Activated B cell treated with CpG ODN at 0.5 μM for 24 hours (primary cell): Measurements from ENCODE around the gene BCAS3. TPM values are rescaled to one million over a fixed set of nuclear protein-coding genes. Genes with fewer than 3 reads are reported as not detected.

Source experiments
- ATAC-seq: fragments of 200-7000 bp; cut with Tn5 transposase; one replicate; pipeline ENCODE4 v1.10.0; 2021; ENCODE audit warnings: low read depth, mild to moderate bottlenecking, moderate library complexity
- CTCF ChIA-PET: fragments of 350-600 bp; sonication (Branson Sonifier 250); formaldehyde crosslinking; loops from one replicate; lab custom pipeline; 2021; ENCODE audit warnings: antibody characterized with exemption; lab: Charles Lee
- POLR2A ChIA-PET: fragments of 350-600 bp; sonication (Branson Sonifier 250); formaldehyde crosslinking; loops from one replicate; lab custom pipeline; 2021; ENCODE audit warnings: antibody characterized with exemption; lab: Charles Lee
- DNase-seq: peaks from one replicate; pipeline ENCODE4 v3.0.0; 2022
- H3K27ac Mint-ChIP-seq: one replicate; pipeline ENCODE4 v1.8.0; 2020; ENCODE audit warnings: mixed read lengths
- H3K27me3 Mint-ChIP-seq: one replicate; pipeline ENCODE4 v1.8.0; 2021; ENCODE audit warnings: mixed read lengths
- H3K36me3 Mint-ChIP-seq: one replicate; pipeline ENCODE4 v1.8.0; 2021; ENCODE audit warnings: low read depth, mixed read lengths
- H3K4me1 Mint-ChIP-seq: one replicate; pipeline ENCODE4 v1.8.0; 2021; ENCODE audit warnings: mixed read lengths
- H3K4me3 Mint-ChIP-seq: one replicate; pipeline ENCODE4 v1.8.0; 2020; ENCODE audit warnings: mild to moderate bottlenecking, mixed read lengths
- H3K9me3 Mint-ChIP-seq: one replicate; pipeline ENCODE4 v1.8.0; 2020; ENCODE audit warnings: mixed read lengths
- intact Hi-C: fragments of 100-400 bp; cut with micrococcal nuclease; formaldehyde crosslinking; loops from one replicate; pipeline ENCODE4 v1.15.1; 2024
- total RNA-seq: library from RNA; stranded (reverse); gene quantifications from 2 replicates; pipeline ENCODE4 v1.2.3, GENCODE V29; 2022
- TF ChIP-seq, protein P1 (sequence below): fragments of 200-600 bp; IDR thresholded peaks from one replicate; pipeline ENCODE4 v1.8.0; 2022; ENCODE audit warnings: antibody characterized with exemption, mild to moderate bottlenecking

The BCAS3 gene
- total RNA-seq, 1 donor from 2014 or later, result 37.5 TPM

DNA sequence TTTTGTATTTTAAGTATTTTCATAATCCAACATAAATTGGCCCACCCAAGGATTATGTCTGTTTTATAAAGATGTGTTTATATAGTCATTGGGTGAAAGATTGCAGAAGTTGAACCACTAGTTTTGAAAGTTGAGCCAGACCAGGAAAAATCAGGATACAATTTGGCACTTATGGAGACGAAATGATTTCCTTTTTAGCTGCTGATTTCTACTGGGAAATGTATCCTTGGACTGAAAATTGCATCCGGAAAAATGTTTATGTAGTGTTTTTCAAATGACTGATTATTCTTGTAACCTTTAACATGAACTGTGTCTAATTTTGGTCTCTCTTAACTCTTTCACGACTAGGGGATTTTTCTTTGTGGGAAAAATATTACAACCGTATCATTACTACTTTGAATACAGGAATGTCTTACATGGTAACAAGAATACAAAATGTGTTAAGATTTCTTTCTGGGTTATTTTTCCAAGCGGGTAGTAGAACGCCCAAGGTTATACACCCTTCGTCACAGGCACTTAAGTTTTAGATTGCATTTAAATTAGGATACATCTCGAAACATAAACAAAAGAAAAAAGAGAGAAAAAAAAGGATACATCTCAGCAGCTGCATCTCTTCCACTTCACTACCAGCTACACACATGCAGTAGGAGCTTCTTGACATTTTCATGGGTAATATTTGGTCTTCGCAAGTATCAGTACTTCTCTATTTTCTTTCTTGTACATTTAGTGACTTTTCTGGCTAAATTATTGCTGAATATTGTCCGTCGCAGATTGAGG lies 449.0 kb downstream of the BCAS3 start:
- H3K36me3 Mint-ChIP-seq, result no peaks in the 10 kb centered on the region
- peaks cover 3% of the 10 kb centered on the region for H3K4me1 Mint-ChIP-seq
- ChIA-PET POLR2A (no interaction called here), CTCF (no interaction called here)
- TF ChIP-seq, protein P1, sequence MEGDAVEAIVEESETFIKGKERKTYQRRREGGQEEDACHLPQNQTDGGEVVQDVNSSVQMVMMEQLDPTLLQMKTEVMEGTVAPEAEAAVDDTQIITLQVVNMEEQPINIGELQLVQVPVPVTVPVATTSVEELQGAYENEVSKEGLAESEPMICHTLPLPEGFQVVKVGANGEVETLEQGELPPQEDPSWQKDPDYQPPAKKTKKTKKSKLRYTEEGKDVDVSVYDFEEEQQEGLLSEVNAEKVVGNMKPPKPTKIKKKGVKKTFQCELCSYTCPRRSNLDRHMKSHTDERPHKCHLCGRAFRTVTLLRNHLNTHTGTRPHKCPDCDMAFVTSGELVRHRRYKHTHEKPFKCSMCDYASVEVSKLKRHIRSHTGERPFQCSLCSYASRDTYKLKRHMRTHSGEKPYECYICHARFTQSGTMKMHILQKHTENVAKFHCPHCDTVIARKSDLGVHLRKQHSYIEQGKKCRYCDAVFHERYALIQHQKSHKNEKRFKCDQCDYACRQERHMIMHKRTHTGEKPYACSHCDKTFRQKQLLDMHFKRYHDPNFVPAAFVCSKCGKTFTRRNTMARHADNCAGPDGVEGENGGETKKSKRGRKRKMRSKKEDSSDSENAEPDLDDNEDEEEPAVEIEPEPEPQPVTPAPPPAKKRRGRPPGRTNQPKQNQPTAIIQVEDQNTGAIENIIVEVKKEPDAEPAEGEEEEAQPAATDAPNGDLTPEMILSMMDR, result no peak
- H3K4me3 Mint-ChIP-seq, result no peak overlapping the region
- intact Hi-C loops, result no loop called here
- no peaks in the 10 kb centered on the region for H3K9me3 Mint-ChIP-seq
- no peak overlapping the region for H3K27ac Mint-ChIP-seq
- H3K27me3 Mint-ChIP-seq, result no peaks in the 10 kb centered on the region
- DNase-seq (no peak), ATAC-seq (no peak)

- Mint-ChIP-seq H3K9me3 (no peaks in the 10 kb centered on the region), H3K4me3 (no peak overlapping the region), H3K36me3 (no peaks in the 10 kb centered on the region), H3K4me1 (peaks cover 3% of the 10 kb centered on the region), H3K27me3 (no peaks in the 10 kb centered on the region), H3K27ac (no peak overlapping the region)
- TF ChIP-seq, protein P1, result no peak
- ChIA-PET CTCF (no interaction called here), POLR2A (no interaction called here)
- DNase-seq (no peak), ATAC-seq (no peak)
- intact Hi-C loops, result no loop called here
Measured at GRCh38 chr17:61127960-61128359, 450.3 kb downstream of the BCAS3 start.

DNA sequence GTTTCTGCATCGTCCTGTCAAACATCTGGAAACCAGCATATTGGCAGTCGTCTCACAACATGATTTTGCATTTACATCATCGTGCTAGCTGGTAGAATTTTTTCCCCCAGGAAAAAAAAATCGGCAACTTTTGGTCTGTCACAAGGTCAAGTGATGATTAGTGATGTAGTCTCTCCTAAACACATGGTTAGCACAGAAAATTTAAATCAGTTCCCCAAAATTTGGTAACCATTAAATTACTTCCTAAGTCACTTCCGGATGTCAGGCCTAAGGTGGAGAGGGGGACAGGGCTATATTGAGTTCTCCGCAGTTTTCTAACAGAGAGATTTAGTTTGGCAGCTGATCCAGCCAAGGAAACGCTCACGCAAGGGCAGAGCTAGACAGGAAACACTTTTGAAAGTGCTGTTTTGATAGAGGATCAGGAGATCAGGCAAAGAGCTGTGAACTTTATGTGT lies 451.0 kb downstream of the BCAS3 start:
- Mint-ChIP-seq H3K9me3 (no peaks in the 10 kb centered on the region), H3K4me3 (no peak overlapping the region), H3K4me1 (peaks cover 3% of the 10 kb centered on the region), H3K27ac (no peak overlapping the region), H3K27me3 (no peaks in the 10 kb centered on the region), H3K36me3 (no peaks in the 10 kb centered on the region)
- intact Hi-C loops, result no loop called here
- TF ChIP-seq, protein P1, result no peak
- DNase-seq, result no peak
- POLR2A ChIA-PET, result no interaction called here
- ATAC-seq, result no peak
- CTCF ChIA-PET, result no interaction called here

DNA sequence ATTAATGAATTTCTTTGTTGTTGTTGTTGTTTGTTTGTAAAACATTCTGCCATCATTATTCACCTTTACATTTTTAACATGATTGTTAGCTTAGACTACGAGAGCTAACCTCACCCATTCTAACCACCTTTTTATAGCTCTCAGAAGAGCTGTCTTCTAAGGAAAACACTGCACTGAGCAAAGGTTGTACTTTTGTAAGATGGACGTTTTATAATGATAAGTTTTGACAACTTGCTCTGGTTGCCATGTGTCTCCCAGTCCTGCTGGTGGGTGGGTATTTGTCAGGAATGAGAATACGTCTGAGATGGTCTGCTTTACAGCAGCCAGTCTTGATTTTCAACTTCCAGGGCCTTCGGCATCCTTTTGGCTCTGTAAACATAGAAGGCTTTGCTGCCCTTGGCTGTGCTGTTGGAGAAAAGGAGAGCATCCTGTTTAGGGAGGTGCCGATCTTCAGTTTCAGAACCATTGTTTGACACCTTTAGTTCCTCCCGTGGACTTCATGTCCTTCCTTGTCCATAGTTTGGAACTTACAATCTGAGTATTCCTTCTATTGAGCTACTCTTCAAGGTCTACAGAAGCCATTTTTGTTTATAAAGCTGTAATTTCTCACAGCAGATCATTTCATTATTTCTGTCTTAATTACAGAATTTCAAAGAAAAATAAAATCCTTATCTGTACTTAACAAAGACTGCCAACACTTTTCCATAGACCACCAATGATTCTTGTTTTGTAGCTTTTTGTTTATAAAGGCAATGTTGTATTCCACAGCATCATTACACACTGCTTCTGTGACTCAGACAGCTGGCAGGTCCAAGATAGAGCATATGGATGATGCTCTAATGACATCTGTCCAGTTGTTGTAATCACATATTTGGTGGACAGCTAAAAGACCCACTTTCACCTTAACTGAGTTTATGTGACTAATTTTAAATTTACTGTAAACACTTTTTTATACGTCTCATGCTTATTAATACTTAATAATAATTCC lies 451.9 kb downstream of the BCAS3 start:
- H3K27ac Mint-ChIP-seq, result no peak overlapping the region

More for the DNA sequence above, 451.9 kb downstream of the BCAS3 start:
- ATAC-seq (no peak), DNase-seq (no peak)
- H3K36me3 Mint-ChIP-seq, result no peaks in the 10 kb centered on the region
- intact Hi-C loops, result no loop called here
- H3K4me1 Mint-ChIP-seq, result peaks cover 3% of the 10 kb centered on the region
- TF ChIP-seq, protein P1, result no peak
- no peak overlapping the region for H3K4me3 Mint-ChIP-seq
- ChIA-PET POLR2A (no interaction called here), CTCF (no interaction called here)
- H3K9me3 Mint-ChIP-seq, result no peaks in the 10 kb centered on the region
- H3K27me3 Mint-ChIP-seq, result no peaks in the 10 kb centered on the region
